ENCODE results near the gene CAPN11.

GRCh38 chr6:44185953-44186634, 27.5 kb downstream of the CAPN11 start:
- TF ChIP-seq CTCF (IDR thresholded peaks at IDR 0.05) (no peak), POLR2A (IDR thresholded peaks at IDR 0.05) (no peak)

All from thyroid gland (tissue), 4 donors.